ENCODE results near the gene EDDM3A. TPM values are rescaled to one million over a fixed set of nuclear protein-coding genes. Genes with fewer than 3 reads are reported as not detected.
"Not testable (repeated sequence)": the region's sequence is repeated elsewhere in the genome, so short reads cannot be mapped to it uniquely, and the experiment has no call there.

Gene EDDM3A
- polyA plus RNA-seq, 3 donors from 2014 or later: not detected

DNA sequence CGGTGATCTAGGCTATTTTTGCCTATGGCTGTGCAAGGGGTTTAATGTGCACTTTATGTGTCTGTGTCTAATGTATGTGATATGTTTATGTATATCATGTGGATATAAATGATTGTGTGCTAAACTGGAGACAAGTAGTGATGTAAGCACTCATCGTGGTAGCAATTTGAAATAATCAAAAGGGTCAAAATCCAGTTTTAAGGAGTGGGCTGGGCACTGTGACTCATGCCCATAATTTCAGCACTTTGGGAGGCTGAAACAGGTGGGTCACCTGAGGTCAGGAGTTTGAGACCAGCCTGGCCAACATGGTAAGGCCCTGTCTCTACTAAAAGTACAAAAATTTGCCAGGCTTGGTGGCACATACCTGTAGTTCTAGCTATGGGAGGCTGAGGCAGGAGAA lies 2.8 kb downstream of the EDDM3A start:
- Mint-ChIP-seq H3K27me3 (ENCODE audit: low read depth in 3 of 3) (peaks cover 1 to 7% (median 3%) of the 10 kb centered on the region in 3 donors), H3K36me3 (peaks cover 0 to 6% (median 0%) of the 10 kb centered on the region in 3 donors), H3K4me1 (no peaks in the 10 kb centered on the region), H3K9me3 (peaks cover 0 to 17% (median 4%) of the 10 kb centered on the region in 6 donors), H3K4me3 (no peak overlapping the region), H3K27ac (no peak overlapping the region)
- DNase-seq: no peak

DNA sequence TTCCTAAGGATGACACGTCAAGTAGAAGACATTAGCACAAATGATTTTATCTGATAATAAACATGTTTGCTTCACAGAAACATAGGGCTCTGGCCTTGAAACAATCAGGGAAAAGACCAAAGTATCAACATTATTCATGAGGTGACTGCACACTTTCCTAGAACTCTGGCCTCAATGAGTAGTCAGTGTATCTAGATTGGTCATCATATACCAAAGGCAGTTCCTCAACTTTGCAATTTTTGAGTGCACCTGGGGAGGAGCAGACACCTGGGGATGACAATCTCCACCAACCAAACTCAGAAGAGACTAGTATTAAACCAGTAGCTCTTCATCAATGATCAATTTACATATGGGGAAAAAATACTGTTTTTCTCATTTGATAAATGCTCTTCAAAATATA lies 4.5 kb downstream of the EDDM3A start:
- Mint-ChIP-seq H3K27ac (no peak overlapping the region), H3K27me3 (ENCODE audit: low read depth in 3 of 3) (peaks cover 1 to 7% (median 3%) of the 10 kb centered on the region in 3 donors), H3K9me3 (peaks cover 0 to 17% (median 4%) of the 10 kb centered on the region in 6 donors), H3K4me1 (no peaks in the 10 kb centered on the region), H3K36me3 (peaks cover 0 to 6% (median 0%) of the 10 kb centered on the region in 3 donors), H3K4me3 (no peak overlapping the region)
- DNase-seq: no peak

- no peak for DNase-seq
- Mint-ChIP-seq H3K27ac (no peak overlapping the region), H3K27me3 (ENCODE audit: low read depth in 3 of 3) (peaks cover 1 to 7% (median 3%) of the 10 kb centered on the region in 3 donors), H3K9me3 (peaks cover 0 to 17% (median 4%) of the 10 kb centered on the region in 6 donors), H3K4me3 (no peak overlapping the region), H3K36me3 (peaks cover 0 to 6% (median 0%) of the 10 kb centered on the region in 3 donors), H3K4me1 (no peaks in the 10 kb centered on the region)
Measured at GRCh38 chr14:20751963-20752562, 6.4 kb downstream of the EDDM3A start.

- Mint-ChIP-seq H3K4me3 (no peak overlapping the region), H3K27ac (no peak overlapping the region)
- DNase-seq: no peak
Measured at GRCh38 chr14:20754308-20754707, 8.6 kb downstream of the EDDM3A start.

DNA sequence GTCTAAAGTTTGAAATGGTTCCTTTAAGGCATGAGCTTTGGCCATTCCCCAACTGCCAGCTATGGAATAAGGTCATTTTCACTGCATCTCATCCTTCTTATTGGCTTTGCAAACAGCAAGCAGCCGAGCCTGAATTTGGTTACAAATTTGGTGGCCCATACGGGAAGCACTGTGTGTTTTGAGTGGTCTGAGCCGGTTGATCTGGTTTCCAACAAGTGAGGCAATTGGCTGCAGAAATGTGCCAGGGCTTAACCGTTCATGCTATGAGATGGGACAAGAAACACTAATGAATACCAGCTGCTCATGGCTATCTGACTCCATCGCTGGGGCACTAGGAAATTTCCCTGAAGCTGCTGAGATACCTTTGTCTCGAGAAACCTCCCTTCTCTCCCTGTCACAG lies 9.3 kb downstream of the EDDM3A start:
- peaks cover 0 to 17% (median 4%) of the 10 kb centered on the region in 6 donors for H3K9me3 Mint-ChIP-seq
- H3K4me3 Mint-ChIP-seq: no peak overlapping the region
- no peaks in the 10 kb centered on the region for H3K4me1 Mint-ChIP-seq
- no peak overlapping the region for H3K27ac Mint-ChIP-seq
- H3K27me3 Mint-ChIP-seq (ENCODE audit: low read depth in 3 of 3): peaks cover 0 to 3% (median 1%) of the 10 kb centered on the region in 3 donors
- peaks cover 0 to 6% (median 0%) of the 10 kb centered on the region in 3 donors for H3K36me3 Mint-ChIP-seq
- DNase-seq: no peak

More at GRCh38 chr14:20754308-20754707, 8.6 kb downstream of the EDDM3A start:
- Mint-ChIP-seq H3K36me3 (peaks cover 0 to 6% (median 0%) of the 10 kb centered on the region in 3 donors), H3K9me3 (peaks cover 0 to 17% (median 4%) of the 10 kb centered on the region in 6 donors), H3K27me3 (ENCODE audit: low read depth in 3 of 3) (peaks cover 0 to 3% (median 1%) of the 10 kb centered on the region in 3 donors), H3K4me1 (no peaks in the 10 kb centered on the region)

GRCh38 chr14:20757965-20758364 lies 12.3 kb downstream of the EDDM3A start:
- Mint-ChIP-seq H3K27ac (no peak overlapping the region), H3K27me3 (ENCODE audit: low read depth in 3 of 3) (no peaks in the 10 kb centered on the region), H3K36me3 (no peaks in the 10 kb centered on the region), H3K9me3 (peaks cover 0 to 3% (median 0%) of the 10 kb centered on the region in 6 donors), H3K4me3 (no peak overlapping the region), H3K4me1 (no peaks in the 10 kb centered on the region)
- peak; percentile 21 to 42 (median 28) for DNase-seq

GRCh38 chr14:20759465-20759864 lies 13.8 kb downstream of the EDDM3A start:
- H3K36me3 Mint-ChIP-seq; H3K27ac Mint-ChIP-seq; H3K4me3 Mint-ChIP-seq; DNase-seq; H3K9me3 Mint-ChIP-seq; H3K27me3 Mint-ChIP-seq (ENCODE audit: low read depth in 3 of 3); H3K4me1 Mint-ChIP-seq: not testable (repeated sequence)

DNA sequence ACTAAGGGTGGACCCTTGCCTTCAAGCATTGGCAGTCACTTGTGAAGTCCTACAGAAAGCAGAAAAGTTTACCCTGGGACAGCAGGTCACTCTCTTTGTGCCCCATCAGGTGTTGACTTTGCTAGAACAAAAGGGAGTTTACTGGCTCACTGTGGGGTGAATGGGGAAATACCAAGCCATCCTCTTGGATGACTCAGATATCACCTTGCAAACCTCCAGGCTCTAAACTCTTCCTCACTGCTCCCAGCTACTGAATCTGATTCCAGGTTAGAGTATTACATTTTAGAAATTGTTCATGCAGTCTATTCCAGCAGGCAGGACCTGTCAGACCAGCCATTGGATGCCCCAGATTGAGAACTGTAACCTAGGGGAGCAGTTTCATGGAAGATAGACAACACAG lies 15.3 kb downstream of the EDDM3A start:
- no peaks in the 10 kb centered on the region for H3K36me3 Mint-ChIP-seq
- H3K4me1 Mint-ChIP-seq: no peaks in the 10 kb centered on the region
- H3K9me3 Mint-ChIP-seq: no peaks in the 10 kb centered on the region
- H3K27ac Mint-ChIP-seq: no peak overlapping the region
- no peaks in the 10 kb centered on the region for H3K27me3 Mint-ChIP-seq (ENCODE audit: low read depth in 3 of 3)
- no peak for DNase-seq
- H3K4me3 Mint-ChIP-seq: no peak overlapping the region

DNA sequence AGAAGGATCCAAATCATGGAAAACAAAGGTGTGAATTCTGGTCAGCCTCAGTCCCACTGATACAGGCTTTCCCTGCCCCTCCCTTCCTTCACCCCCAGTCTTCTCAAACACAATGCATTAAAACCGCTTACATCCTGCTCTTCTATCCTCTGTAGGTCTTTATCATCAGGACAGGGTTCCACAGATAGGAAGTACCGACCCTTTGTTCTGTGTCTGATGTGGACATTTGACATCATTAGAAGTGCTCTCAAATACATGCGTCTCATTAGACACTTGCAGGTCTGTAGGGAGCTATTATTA lies 22.9 kb downstream of the EDDM3A start:
- peaks cover 0 to 7% of the 10 kb centered on the region in 2 donors for H3K4me1 Mint-ChIP-seq
- H3K36me3 Mint-ChIP-seq: no peaks in the 10 kb centered on the region
- peaks cover 0 to 7% (median 7%) of the 10 kb centered on the region in 3 donors for H3K27me3 Mint-ChIP-seq (ENCODE audit: low read depth in 3 of 3)
- no peak for DNase-seq
- no peak overlapping the region for H3K27ac Mint-ChIP-seq
- H3K4me3 Mint-ChIP-seq: no peak overlapping the region
- H3K9me3 Mint-ChIP-seq: no peaks in the 10 kb centered on the region

DNA sequence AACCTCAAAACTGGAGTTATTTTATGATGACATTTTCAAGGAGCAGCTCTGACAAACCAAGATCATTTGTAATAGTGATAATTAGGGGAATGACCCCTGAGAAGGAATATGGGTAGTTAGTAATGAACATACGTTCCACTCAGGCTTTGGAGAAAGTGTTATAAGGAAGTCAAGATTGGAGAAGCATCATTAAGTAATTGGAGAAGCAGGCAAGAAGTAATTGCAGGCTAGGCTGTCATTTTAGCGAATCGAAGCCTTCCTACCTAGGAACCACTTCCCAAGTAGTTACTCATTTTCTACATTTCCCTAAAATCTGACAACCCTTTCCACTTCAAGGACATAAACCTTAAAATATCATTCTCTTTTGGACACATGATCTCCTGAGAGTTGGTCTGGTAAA lies 23.7 kb downstream of the EDDM3A start:
- Mint-ChIP-seq H3K4me3 (no peak overlapping the region), H3K4me1 (peaks cover 0 to 7% of the 10 kb centered on the region in 2 donors), H3K27me3 (ENCODE audit: low read depth in 3 of 3) (peaks cover 0 to 7% (median 7%) of the 10 kb centered on the region in 3 donors), H3K9me3 (no peaks in the 10 kb centered on the region), H3K27ac (no peak overlapping the region), H3K36me3 (no peaks in the 10 kb centered on the region)
- no peak for DNase-seq

GRCh38 chr14:20772650-20773049 lies 27.0 kb downstream of the EDDM3A start:
- no peak for DNase-seq
- no peak overlapping the region for H3K4me3 Mint-ChIP-seq
- no peak overlapping the region for H3K27ac Mint-ChIP-seq
- peaks cover 0 to 5% (median 1%) of the 10 kb centered on the region in 3 donors for H3K36me3 Mint-ChIP-seq
- no peaks in the 10 kb centered on the region for H3K9me3 Mint-ChIP-seq
- peaks cover 0 to 7% (median 7%) of the 10 kb centered on the region in 3 donors for H3K27me3 Mint-ChIP-seq (ENCODE audit: low read depth in 3 of 3)
- H3K4me1 Mint-ChIP-seq: peaks cover 0 to 7% of the 10 kb centered on the region in 2 donors

GRCh38 chr14:20774258-20774824 lies 28.7 kb downstream of the EDDM3A start:
- no peaks in the 10 kb centered on the region for H3K9me3 Mint-ChIP-seq
- peaks cover 0 to 7% of the 10 kb centered on the region in 2 donors for H3K4me1 Mint-ChIP-seq
- peaks cover 0 to 5% (median 3%) of the 10 kb centered on the region in 3 donors for H3K36me3 Mint-ChIP-seq
- H3K27me3 Mint-ChIP-seq (ENCODE audit: low read depth in 3 of 3): peaks cover 0 to 9% (median 7%) of the 10 kb centered on the region in 3 donors
- DNase-seq: no peak
- no peak overlapping the region for H3K4me3 Mint-ChIP-seq
- no peak overlapping the region for H3K27ac Mint-ChIP-seq

DNA sequence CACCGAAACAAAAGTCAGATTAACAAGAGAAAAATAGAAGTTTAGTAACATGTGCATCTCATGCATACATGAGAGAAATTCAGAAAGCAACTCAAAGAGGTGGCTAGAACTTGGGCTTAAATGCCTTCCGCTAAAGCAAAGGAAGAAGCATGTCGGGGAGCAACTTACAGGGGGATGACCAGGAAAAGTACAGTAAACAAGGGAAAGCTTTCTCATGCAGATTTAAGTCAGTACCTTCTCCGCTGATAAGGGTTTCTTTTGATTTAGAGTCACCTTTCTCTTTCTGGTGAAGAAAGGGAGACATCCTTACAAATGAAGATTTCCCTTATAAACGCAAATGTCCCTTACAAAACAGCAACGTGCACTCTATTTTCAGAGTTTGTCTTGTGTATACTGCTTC lies 29.4 kb downstream of the EDDM3A start:
- Mint-ChIP-seq H3K4me3 (no peak overlapping the region), H3K27ac (no peak overlapping the region), H3K27me3 (ENCODE audit: low read depth in 3 of 3) (peaks cover 0 to 7% (median 5%) of the 10 kb centered on the region in 3 donors), H3K4me1 (peaks cover 3 to 12% of the 10 kb centered on the region in 2 donors), H3K9me3 (no peaks in the 10 kb centered on the region), H3K36me3 (peaks cover 0 to 5% (median 3%) of the 10 kb centered on the region in 3 donors)
- DNase-seq: no peak

- no peak for DNase-seq
- H3K4me3 Mint-ChIP-seq: no peak overlapping the region
- H3K27ac Mint-ChIP-seq: no peak overlapping the region
- H3K27me3 Mint-ChIP-seq (ENCODE audit: low read depth in 3 of 3): peaks cover 0 to 7% (median 2%) of the 10 kb centered on the region in 3 donors
- H3K4me1 Mint-ChIP-seq: peaks cover 11 to 21% of the 10 kb centered on the region in 2 donors
- no peaks in the 10 kb centered on the region for H3K9me3 Mint-ChIP-seq
- peaks cover 0 to 5% (median 3%) of the 10 kb centered on the region in 3 donors for H3K36me3 Mint-ChIP-seq
Measured at GRCh38 chr14:20775901-20776300, 30.2 kb downstream of the EDDM3A start.
